ENCODE measurements around the gene HSPH1. TPM values are rescaled to one million over a fixed set of nuclear protein-coding genes. Genes with fewer than 3 reads are reported as not detected.

HSPH1 gene
- total and polyA plus RNA-seq, 10 of the 15 experiments (the other 5 are each of a cell fraction or from before 2014, with no cell fraction given), result 40.2 to 159 (median 92.6) TPM

GRCh38 chr13:31151837-31152236 is 9.9 kb downstream of the HSPH1 start:
- no peak overlapping the region for H3K4me2 ChIP-seq (ENCODE audit: control insufficient read depth, insufficient read depth)
- ChIA-PET SMC1A (ENCODE audit: uncharacterized antibody, unreplicated experiment) (interaction anchor here (0.6 to 4.2 kb wide), 5 partner anchors 9 to 107 kb away, joined by 3 to 22 read pairs (median 5); no protein-coding TSS in a partner anchor), CTCF (interaction anchor here (1.1 to 4.2 kb wide), 2 partner anchors 8 to 28 kb away, joined by 3 to 21 read pairs; no protein-coding TSS in a partner anchor), RAD21 (ENCODE audit: unreplicated experiment) (interaction anchor here (1.2 kb wide), 1 partner anchor 11 kb away, joined by 3 read pairs; no protein-coding TSS in a partner anchor), POLR2A (interaction anchor here (1.4 kb wide), 1 partner anchor 9 kb away, joined by 4 read pairs; the partner anchor contains the start of gene HSPH1)
- ATAC-seq, result no peak
- FAIRE-seq, result no peak
- no peaks in the 10 kb centered on the region for H3K9me3 ChIP-seq (replicated peaks; ENCODE audit: control insufficient read depth, insufficient read depth, low read length)
- in situ Hi-C loops (cut with MboI), result loop anchor here (25.0 kb wide), 1 partner anchor 1385 kb away; the partner anchor contains the start of gene N4BP2L2
- no peaks in the 10 kb centered on the region for H3K4me1 ChIP-seq (ENCODE audit: control insufficient read depth, insufficient read depth, low read length)
- no TSS peak for BruUV-seq (replicated peaks)
- WGBS (ENCODE audit: insufficient coverage, insufficient replicate concordance, low lambda C conversion rate, missing lambda C conversion rate), result 95% methylated on average over 3 of the region's 3 CpGs
- intact Hi-C loops (cut with micrococcal nuclease; ENCODE audit: unreplicated experiment), result loop anchor here (2.0 kb wide), 1 partner anchor 15 kb away; no protein-coding TSS in a partner anchor
- peaks cover 5 to 32% of the 10 kb centered on the region in 2 experiments for H3K36me3 ChIP-seq (ENCODE audit: control insufficient read depth in 2 of 2, insufficient read depth in 2 of 2, low read length in 1 of 2)
- DNase-seq (ENCODE audit: low read depth, low spot score), result no peak
- H3K27me3 ChIP-seq (replicated peaks in 1 of 2; ENCODE audit: control insufficient read depth in 2 of 2, insufficient read depth in 2 of 2, low read length in 1 of 2), result no peaks in the 10 kb centered on the region
- no peaks in the 10 kb centered on the region for H4K20me1 ChIP-seq (ENCODE audit: control insufficient read depth, insufficient read depth)
- H2AFZ ChIP-seq (ENCODE audit: control insufficient read depth, low read depth, low read length), result no peak overlapping the region
- no peak for TF ChIP-seq YY1 (IDR thresholded peaks at IDR 0.05; ENCODE audit: low read depth, low read length)
- no peak for TF ChIP-seq SUPT20H (IDR thresholded peaks at IDR 0.05; ENCODE audit: borderline replicate concordance, control insufficient read depth, low read depth, low read length)
- no peak for TF ChIP-seq ZBTB40 (IDR thresholded peaks at IDR 0.05; ENCODE audit: borderline replicate concordance)
- TF ChIP-seq POLR2AphosphoS5 (IDR thresholded peaks at IDR 0.05; ENCODE audit: low read length), result no peak
- TF ChIP-seq KLF5 (IDR thresholded peaks at IDR 0.05; ENCODE audit: partially characterized antibody), result no peak
- TF ChIP-seq MTA2 (IDR thresholded peaks at IDR 0.05; ENCODE audit: low read depth), result no peak
- no peak for TF ChIP-seq ZBTB11 (CRISPR knock-in tag; IDR thresholded peaks at IDR 0.05)
- TF ChIP-seq KAT2A (conservative IDR thresholded peaks at IDR 0.05; ENCODE audit: control insufficient read depth, low read depth, low read length), result no peak
- no peak for TF ChIP-seq GATAD2B (conservative IDR thresholded peaks at IDR 0.05; ENCODE audit: low read depth)
- no peak for TF ChIP-seq STAT3 (IDR thresholded peaks at IDR 0.05; ENCODE audit: low read depth, low read length)
- TF ChIP-seq MYC (IDR thresholded peaks at IDR 0.05; ENCODE audit: insufficient read depth, insufficient read length, insufficient replicate concordance, low read length, severe bottlenecking), result no peak
- peaks cover 9% of the 10 kb centered on the region for H3K79me2 ChIP-seq (ENCODE audit: control insufficient read depth, insufficient read depth, low read length)
- H3K9ac ChIP-seq (ENCODE audit: control insufficient read depth, insufficient read depth, low read length), result no peak overlapping the region
- no peak overlapping the region for H3K4me3 ChIP-seq
- no peak overlapping the region for H3K27ac ChIP-seq (ENCODE audit: control insufficient read depth, insufficient read depth)
